Measurements from ENCODE around the gene ID1.
"Not testable (repeated sequence)": the region's sequence is repeated elsewhere in the genome, so short reads cannot be mapped to it uniquely, and the experiment has no call there.

Gene ID1

GRCh38 chr20:31573555-31574321 lies 31.4 kb upstream of the ID1 start:
- no peak for DNase-seq

- DNase-seq: not testable (repeated sequence)
Measured at GRCh38 chr20:31574986-31575385, 30.1 kb upstream of the ID1 start.

GRCh38 chr20:31576751-31577150 lies 28.3 kb upstream of the ID1 start:
- DNase-seq: no peak

DNA sequence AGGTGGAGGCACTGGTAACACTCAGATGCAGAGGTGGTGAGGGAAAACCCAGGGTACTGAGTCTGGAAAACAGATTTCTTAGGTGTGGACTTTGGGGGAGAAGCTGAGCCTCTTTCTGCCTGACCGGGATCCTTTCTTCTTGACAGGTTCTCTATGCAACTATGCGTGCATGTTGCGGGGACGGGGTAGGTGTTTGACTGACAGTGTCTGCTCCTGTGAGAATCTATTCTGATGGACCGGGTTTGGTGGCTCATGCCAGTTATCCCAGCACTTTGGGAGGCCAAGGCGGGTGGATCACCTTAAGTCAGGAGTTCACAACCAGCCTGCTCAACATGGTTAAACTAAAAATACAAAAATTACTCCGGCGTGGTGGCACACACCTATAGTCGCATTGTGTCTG lies 27.9 kb upstream of the ID1 start:
- no peak for DNase-seq

DNA sequence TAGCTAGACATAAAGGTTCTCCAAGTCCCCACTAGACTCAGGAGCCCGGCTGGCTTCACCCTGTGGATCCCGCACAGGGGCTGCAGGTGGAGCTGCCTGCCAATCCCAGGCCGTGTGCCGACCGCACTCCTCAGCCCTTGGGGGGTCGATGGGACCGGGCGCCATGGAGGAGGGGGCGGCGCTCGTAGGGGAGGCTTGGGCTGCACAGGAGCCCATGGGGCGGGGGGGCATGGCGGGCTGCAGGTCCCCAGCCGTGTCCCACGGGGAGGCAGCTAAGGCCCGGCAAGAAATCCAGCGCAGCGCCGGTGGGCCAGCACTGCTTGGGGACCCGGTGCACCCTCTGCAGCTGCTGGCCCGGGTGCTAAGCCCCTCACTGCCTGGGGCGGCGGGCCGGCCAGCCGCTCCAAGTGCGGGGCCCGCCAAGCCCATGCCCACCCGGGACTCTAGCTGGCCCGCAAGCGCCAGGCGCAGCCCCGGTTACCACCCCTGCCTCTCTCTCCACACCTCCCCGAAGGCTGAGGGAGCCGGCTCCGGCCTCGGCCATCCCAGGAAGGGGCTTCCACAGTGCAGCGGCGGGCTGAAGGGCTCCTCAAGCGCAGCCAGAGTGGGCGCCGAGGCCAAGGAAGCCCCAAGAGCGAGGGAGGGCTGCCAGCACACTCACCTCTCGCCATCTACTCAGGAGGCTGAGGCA lies 26.5 kb upstream of the ID1 start:
- no peak for DNase-seq

GRCh38 chr20:31579245-31579644 lies 25.8 kb upstream of the ID1 start:
- DNase-seq: no peak

GRCh38 chr20:31579941-31580651 lies 25.0 kb upstream of the ID1 start:
- DNase-seq: not testable (repeated sequence)

- DNase-seq: no peak
Measured at GRCh38 chr20:31580706-31581105, 24.4 kb upstream of the ID1 start.

GRCh38 chr20:31581391-31581790 lies 23.7 kb upstream of the ID1 start:
- DNase-seq: no peak

DNA sequence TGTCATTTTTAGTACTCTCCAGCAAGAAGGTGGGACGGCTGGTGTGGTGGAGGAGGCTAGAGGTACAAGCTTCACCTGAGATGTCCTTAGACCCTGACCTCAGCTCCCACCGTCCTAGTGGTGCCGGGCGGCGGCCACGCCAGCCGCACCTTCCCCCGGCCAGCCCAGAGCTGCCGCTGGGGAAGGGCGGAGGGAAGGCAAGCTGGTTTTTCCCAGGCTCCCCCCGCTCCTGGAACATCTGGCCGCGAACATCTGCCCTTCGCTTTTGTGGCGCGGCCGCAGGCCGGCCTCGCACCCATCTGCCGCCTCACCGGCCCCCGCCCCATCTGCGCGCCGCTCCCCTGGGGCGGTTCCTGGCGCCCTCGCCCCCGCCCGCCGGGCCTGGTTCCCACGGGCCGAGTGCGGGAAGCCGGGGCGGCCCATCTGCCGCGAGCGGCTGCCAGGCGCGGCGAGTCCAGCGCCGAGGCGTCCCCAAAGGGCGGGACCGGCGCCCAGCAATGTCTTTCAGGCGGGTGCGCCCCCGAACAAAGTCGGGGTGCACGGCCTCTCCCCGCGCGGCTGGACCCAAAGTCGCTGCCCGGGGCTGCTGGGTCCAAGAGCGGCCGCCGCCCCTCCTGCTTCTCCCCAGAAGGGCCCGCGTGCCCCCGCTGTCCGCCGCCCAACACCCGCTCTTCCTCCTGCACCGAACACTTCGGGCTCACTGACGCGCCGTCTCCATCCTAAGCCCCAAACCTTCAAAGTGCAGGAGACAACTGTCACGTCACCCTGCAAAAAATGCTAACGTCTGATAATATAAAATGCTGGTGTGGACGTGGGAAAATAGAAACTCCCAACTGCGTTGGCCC lies 17.3 kb upstream of the ID1 start:
- DNase-seq: no peak

DNA sequence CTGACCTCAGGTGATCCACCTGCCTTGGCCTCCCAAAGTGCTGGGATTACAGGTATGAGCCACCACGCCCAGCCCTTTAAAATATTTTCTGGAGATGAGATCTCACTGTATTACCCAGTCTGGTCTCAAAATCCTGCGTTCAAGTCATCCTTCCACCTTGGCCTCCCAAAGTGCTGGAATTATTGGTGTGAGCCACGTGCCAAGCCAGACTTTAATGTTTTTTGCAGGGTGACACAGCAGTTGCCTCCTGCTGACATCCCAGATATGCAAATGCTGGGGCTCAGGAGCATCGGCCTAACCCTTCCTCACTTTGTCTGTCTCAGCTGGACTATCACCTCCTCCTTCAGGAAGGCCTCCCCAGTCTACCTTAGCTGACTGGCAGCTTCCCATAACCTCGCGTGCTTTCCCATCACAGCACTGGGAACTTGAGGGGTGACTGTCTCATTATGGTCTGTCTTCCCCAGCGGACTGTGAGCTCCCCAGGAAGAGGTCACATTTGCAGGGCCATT lies 14.3 kb upstream of the ID1 start:
- DNase-seq: no peak

- peak; percentile 22 for DNase-seq
Measured at GRCh38 chr20:31593221-31594001, 11.7 kb upstream of the ID1 start.

GRCh38 chr20:31594002-31594557 lies 11.0 kb upstream of the ID1 start:
- no peak for DNase-seq

DNA sequence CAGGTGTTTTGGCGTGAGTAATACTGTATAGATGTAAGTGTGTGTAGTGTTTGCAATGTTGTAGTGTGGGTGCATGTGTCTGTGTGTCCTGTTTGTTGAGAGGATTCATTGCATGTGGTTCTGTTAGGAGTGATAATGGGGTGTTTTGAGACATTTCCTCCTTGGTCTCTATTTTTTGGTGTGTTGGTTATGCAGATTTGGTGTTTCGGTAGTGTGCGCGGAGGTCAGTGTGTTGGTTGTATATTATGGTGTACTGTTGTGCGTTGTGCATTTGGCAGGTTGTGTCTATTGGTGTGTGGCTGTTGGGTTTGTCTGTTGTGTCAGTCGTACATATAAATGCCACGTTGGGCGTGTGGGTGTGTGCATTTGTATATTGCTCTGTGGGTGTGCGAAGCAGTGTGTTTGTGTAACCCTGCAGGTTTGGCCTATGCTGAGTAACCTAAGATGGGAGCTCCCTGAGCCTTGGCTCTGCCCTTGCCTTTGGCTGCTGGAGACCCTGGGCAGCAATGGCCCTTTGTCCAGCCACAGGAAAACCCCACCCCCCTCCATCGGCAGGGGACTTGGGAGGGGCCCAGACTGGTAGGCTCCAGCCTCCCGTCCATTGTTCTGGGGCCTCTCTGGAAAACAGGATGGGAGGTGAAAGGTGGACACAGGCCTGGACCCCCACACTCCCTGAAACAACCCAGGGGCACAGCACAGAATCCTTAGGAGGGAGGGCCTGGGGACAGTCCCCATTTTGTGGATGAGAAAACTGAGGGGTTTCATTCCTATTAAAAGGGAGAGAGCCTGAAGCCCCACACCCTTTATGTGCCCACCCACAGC lies 10.3 kb upstream of the ID1 start:
- no peak for DNase-seq

GRCh38 chr20:31595380-31595653 lies 9.8 kb upstream of the ID1 start:
- no peak for DNase-seq

GRCh38 chr20:31595654-31596411 lies 9.3 kb upstream of the ID1 start:
- DNase-seq: no peak

DNA sequence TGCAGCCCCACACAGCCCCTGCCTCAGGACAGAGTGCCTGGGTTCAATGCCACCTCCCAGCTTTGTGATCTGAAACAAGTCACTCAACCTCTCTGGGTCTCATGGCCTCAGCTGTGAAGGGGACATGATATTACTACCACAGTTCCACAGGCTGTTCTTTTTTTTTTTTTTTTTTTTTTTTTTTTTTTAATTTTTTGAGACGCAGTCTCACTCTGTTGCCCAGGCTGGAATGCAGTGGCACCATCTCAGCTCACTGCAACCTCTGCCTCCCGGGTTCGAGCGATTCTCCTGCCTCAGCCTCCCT lies 8.7 kb upstream of the ID1 start:
- not testable (repeated sequence) for DNase-seq

DNA sequence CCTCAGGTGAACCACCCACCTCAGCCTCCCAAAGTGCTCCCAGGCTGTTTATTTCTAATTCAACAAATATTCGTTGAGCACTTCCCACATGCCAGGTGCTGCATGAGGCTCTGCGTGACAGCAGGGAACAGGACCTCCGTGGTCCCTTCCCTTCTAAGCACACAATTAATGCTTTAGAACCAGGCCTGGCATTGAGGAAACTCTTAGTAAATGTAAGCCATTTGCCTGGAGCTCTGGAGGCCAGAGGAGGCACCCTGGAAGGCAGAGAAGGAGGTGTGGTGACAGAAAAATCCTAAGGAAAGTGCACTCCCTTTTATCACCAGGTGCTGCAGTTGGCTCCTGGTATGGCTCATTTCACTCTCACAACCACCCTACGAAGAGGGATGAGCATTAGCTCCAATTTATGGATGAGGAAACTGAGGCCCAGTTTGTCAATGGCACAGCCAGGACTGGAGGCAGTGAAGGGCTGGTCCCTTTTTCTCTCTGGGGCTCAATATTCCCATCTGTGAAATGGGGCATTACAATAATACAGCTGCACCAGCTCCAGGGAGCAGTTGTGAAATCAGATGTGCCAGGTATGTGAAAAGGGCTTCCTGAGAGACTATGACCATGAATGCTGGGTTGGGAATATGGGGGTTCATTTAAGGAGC lies 8.1 kb upstream of the ID1 start:
- no peak for DNase-seq

- DNase-seq: no peak
Measured at GRCh38 chr20:31597481-31597855, 7.6 kb upstream of the ID1 start.

DNA sequence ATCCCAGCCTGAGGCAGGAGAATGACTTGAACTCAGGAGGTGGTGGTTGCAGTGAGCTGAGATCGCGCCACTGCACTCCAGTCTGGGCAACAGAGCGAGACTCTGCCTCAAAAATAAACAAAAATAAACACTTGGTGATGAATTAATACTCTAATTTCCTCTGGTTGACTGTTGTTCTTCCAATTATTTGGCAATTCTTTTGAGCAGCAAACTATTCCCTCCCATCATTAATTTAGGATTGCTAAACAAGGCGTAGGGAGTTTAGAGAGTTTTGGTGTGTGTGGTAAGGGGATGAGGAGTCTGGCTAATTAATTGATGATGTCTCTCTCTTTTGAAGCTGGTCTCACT lies 2.7 kb upstream of the ID1 start:
- DNase-seq: no peak
